ENCODE results near the gene DAZAP2.
"Not testable (repeated sequence)": the region's sequence is repeated elsewhere in the genome, so short reads cannot be mapped to it uniquely, and the experiment has no call there.

Gene DAZAP2

DNA sequence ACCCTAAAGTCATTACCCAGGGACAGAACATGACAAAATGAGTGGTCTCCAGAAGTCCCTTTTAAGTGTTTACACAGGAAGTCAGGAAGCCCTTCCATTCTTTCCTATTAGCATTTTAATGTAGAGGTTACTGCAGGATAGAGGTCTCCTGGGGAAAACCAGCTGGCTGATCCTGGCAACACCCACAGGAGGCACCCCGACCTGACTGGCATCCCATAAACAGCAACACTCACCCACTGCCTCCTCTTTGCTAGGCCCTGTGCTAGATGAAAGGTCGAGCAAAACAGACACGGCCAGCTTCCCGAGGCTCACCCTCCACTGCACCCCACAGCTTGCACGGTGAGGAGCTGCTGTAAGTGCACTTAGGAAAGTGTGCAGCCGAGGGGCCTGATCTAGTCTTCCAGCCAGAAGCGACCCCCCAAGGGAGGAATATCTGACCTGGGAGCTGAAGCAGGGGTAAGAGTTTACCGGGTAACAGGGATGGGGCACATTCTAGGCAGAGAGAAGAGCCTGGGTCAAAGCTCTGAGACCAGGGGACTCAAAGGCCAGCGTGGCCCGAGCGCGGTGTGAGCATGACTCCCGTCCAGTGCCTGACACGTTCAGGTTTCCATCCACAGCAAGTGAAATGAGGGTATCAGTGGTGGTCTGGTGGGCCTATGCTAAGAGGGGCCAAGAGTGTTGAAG is 9.0 kb downstream of the DAZAP2 start:
- no peak for DNase-seq

DNA sequence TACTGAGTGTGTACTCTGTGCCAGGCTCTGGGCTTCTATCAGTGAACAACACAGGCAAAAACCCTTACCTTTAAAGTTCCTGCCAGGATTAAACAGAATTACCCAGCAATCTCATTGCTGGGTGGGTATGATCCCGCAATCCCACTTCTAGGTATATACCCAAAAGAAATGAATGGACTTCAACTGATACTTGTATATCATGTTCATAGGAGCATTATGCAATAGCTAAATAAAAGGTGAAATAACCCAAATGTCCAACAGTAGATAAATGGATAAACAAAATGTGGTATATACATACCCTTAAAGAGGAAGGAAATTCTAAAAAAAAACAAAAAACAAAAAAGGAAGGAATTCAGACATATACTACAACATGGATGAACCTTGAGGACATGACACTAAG is 14.7 kb downstream of the DAZAP2 start:
- no peak for DNase-seq

- DNase-seq = no peak
Measured at GRCh38 chr12:51254536-51254935, 15.9 kb downstream of the DAZAP2 start.

GRCh38 chr12:51259600-51259999 is 21.0 kb downstream of the DAZAP2 start:
- not testable (repeated sequence) for DNase-seq

- peak; percentile 36 for DNase-seq
Measured at GRCh38 chr12:51262758-51263177, 24.1 kb downstream of the DAZAP2 start.

GRCh38 chr12:51263341-51263740 is 24.7 kb downstream of the DAZAP2 start:
- DNase-seq = no peak

DNA sequence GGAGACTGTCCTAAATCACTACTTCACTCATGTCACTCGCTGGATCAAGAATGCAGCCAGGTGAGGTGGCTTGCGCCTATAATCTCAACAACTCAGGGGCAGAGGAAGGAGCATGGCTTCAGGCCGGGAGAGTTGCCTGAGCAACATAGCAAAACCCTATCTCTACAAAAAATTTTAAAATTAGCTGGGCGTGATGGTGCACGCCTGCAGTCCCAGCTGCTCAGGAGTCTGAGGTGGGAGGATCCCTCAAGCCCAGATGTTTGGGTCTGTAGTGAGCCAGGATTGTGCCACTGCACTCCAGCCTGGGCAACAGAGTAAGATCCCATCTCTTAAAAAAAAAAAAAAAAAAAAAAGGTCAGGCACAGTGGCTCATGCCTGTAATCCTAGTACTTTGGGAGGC is 25.7 kb downstream of the DAZAP2 start:
- DNase-seq = no peak

DNA sequence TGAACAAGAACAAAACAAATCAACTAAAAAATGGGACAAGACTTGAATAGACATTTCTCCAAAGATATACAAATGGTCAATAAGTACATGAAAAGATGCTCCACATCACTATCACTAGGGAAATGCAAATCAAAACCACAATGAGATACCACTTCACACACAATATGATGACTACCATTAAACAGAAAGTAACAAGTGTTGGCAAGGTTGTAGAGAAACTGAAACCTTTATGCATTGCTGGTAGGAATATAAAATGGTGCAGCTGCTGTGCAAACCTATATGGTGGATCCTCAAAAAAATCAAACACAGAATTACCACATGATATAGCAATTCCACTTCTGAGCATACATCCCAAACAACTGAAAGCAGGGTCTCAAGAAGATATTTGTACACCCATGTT is 26.4 kb downstream of the DAZAP2 start:
- no peak for DNase-seq

GRCh38 chr12:51269174-51270066 is 30.8 kb downstream of the DAZAP2 start:
- peak; percentile 46 for DNase-seq

DNA sequence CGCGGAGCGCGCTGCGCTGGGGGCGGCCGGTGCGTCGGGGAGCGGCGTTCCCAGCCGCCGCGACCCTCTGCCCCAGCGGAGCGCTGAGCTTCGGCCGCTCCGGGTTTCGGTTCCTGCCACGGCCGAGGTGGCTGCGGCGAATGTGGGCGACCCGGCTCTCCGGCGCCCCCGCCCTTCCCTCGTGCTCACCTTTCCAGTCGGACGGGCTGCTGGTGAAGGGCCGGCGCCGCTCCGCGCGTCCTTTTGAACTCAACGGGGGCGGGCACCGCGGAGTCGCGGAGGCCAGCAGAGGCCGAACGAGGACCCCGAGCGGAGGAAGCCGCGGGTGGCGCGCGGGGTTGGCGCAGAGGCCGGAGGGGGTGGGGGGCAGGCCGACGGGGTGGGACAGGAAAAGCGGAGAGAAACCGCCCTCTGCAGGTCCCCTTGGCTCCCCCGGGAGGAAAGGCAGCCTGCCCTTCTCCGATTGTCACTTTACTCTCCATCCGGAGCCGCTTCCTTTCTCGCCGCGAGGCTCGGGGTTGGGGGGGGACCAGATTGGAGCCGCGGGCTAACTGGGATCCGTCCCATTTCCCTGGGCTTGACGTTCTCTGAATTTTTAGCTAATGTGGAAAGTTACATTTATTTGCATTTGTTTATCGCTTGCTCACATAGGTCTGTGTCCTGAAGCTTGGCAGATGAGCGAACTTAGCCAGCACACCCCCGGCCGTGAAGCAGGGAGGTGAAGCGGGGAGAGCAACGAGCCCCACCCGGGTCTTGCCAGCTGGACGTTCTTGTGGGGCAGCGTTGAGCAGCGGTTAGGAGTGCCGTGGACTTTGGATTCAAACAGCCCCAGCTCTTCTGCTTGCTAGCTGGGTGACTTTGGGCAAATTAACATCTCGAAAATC is 31.7 kb downstream of the DAZAP2 start, which contains the start of gene SMAGP:
TSS of gene SMAGP (minus strand) at position 349 of the 884 bp plus-strand sequence. CDS start 1,137 bp downstream, outside the sequence.
- DNase-seq = peak; percentile 25

DNA sequence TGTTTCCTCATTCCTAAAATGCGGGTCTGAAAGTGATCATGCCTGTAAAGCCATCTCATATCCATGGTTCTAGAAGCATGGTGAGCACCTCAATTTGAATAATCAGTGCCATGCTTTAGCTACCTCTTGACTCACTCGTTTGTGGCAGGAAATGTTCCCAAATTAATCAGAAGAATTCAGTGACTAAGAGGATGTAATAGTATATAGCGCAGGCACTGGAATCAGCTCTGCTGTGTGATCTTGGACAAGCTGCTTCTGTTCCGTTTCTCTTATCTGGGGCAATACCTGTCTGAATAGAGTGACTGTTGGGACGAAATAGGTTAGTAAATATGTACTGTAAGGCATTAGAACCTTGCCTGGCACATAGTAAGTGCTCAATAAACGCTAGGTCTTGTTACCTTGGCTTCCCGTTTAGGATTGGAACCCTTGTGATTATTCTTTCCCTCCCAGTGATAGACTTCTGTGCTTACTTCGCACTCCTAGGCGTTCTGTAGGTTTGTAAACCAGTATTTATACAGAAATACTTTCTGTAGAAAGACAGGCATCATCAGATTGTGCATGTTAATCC is 32.4 kb downstream of the DAZAP2 start:
- DNase-seq = no peak

DNA sequence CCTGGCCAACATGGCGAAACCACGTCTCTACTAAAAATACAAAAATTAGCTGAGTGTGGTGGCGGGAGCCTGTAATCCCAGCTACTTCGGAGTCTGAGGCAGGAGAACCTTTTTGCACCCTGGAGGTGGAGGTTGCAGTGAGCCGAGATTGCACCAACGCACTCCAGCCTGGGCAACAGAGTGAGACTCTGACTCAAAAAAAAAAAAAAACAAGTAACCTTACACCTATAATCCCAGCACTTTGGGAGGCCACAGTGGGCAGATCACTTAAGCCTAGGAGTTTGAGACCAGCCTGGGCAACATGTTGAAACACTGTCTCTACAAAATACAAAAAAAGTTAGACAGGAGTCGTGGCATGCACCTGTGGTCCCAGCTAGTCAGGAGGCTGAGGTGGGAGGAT is 34.2 kb downstream of the DAZAP2 start:
- DNase-seq = not testable (repeated sequence)

DNA sequence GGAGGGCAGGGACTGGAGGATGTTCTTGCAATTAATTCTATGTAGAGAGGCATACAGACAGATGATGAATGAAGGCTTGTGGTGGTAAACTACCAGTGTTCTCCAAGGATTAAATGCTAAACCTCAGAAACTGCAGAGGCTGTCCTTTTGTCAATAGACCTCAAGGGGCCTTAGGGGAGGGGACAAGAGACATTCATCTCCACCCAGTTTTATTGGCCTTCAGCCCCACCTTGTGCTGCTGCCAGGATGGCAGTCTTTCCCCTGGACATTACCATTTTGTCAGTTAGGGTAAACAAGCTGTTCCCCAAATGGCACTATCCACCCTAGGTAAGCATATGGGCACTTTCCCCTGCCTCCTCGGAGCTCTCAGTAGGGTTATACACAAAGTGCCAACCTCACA is 36.5 kb downstream of the DAZAP2 start:
- no peak for DNase-seq

DNA sequence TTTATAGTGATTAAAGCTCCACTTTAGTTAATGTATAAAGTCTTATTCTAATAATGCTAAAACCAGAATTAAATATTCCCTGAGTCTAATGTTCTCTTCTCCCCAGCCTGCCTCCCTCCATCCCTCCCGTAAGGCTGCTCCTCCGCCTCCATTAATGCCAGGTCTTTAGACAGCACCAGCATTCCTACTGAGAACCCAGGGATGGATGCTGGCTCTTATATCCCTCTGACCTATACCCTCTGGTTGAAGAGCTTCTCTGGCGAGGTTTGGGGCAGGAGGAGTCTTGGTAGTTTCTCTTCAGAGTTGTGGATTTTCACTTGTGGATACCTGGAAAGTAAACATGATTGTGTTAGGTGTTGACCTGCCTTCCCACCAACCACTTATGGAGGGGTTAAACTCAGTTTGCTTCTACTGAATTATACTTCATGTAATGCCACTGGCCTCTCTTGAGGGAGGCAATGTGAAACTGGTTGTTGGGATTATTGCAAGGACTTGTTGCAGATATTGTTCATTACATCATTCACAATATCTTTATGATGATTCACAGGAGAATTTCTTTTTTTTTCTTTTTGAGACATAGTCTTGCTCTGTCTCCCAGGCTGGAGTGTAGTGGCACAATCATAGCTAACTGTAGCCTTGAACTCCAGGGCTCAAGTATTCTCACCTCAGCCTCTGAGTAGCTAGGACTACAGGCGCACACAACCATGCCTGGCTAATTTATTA is 42.7 kb downstream of the DAZAP2 start:
- no peak for DNase-seq

DNA sequence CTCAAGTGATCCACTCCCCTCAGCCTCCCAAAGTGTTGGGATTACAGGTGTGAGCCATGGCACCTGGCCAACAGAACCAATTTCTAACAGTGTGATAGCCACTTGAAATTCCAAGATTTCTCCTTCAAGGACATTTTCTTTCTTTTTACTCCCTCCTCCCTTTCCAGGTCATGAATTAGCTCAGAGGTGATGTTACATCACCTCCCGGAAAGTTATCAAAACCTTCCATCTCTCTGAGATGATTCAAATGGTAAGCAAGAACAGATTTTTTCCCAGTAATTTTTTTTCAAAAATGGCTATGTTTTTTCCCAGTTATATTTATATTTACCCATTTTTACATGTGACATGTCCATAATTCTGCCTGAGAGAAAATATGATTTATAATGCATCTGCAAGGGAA is 47.2 kb downstream of the DAZAP2 start:
- DNase-seq = no peak

- not testable (repeated sequence) for DNase-seq
Measured at GRCh38 chr12:51291603-51292513, 53.2 kb downstream of the DAZAP2 start.

Data from stimulated activated CD4-positive, alpha-beta T cell treated with anti-CD3 and anti-CD28 coated beads, Interleukin-1b, Interleukin-23, amount 100 ng/mL, for 48 hours (primary cell).